Neural crest cell (in vitro differentiated cells): ENCODE data around the gene SFN. TPM values are rescaled to one million over a fixed set of nuclear protein-coding genes. Genes with fewer than 3 reads are reported as not detected.

Experiments
- DNase-seq: peaks from one replicate; pipeline ENCODE4 v3.0.0; 2021; ENCODE audit warnings: low read depth, mixed read lengths, low spot score
- H3K27ac Mint-ChIP-seq: one replicate; pipeline ENCODE4 v1.8.0; 2021; ENCODE audit warnings: mild to moderate bottlenecking, mixed read lengths; ENCODE audit not compliant: unreplicated experiment
- H3K27me3 Mint-ChIP-seq: 2 replicates; pipeline ENCODE4 v1.8.0; 2021; ENCODE audit warnings: low read depth, mild to moderate bottlenecking, mixed read lengths
- H3K36me3 Mint-ChIP-seq: 2 replicates; pipeline ENCODE4 v1.8.0; 2021; ENCODE audit warnings: low read depth, mild to moderate bottlenecking, mixed read lengths
- H3K4me1 Mint-ChIP-seq: 2 replicates; pipeline ENCODE4 v1.8.0; 2021; ENCODE audit warnings: mixed read lengths
- H3K4me3 Mint-ChIP-seq: one replicate; pipeline ENCODE4 v1.8.0; 2021; ENCODE audit warnings: mild to moderate bottlenecking, mixed read lengths
- H3K9me3 Mint-ChIP-seq: 2 replicates; pipeline ENCODE4 v1.8.0; 2021; ENCODE audit warnings: mixed read lengths
- total RNA-seq: library from RNA; stranded (reverse); gene quantifications from 2 replicates; pipeline ENCODE4 v1.2.1, GENCODE V29; 2021
- TF ChIP-seq, protein P1 (sequence below): fragments of 200-600 bp; sonication (generic); conservative IDR thresholded peaks from 2 replicates; pipeline ENCODE4 v1.5.0; 2021; ENCODE audit warnings: antibody characterized with exemption, mild to moderate bottlenecking

The SFN gene
- total RNA-seq, 1 donor from 2014 or later: 0.30 TPM

DNA sequence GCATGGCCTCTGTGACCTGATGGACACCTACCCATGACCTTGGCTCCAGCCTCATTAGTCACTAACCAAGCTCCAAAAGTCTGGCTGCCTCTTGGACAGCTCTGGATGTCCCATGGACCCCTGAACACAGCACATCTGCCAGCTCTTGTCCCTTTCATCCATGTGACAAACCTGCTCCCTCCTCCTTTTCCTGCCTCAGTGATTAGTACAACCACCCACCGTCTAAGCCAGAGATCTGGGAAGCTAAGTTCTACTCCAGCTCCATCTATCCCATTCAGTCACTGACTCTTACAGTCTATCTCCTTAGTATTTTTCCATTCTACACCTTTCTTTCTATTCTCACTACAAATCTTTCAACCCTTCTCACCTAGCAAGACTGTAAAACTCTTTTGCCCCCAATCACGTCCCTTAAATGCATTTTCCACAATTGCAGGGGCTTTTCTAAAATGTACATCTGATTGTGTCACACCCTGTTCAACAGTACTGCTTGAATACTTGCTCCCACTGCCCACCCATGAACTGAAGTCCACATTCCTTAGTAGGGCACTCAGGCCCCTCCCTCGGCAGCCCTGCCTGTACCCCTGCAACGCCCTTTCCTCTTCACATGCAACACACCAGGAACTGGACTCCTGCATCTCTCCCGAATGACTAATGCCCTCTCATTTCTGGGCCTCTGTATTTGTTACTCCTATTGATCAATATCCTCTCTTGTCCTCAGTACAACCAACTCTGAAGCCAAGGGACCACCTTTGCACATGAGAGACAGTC lies 19.9 kb downstream of the SFN start:
- H3K27ac Mint-ChIP-seq: no peak overlapping the region

DNA sequence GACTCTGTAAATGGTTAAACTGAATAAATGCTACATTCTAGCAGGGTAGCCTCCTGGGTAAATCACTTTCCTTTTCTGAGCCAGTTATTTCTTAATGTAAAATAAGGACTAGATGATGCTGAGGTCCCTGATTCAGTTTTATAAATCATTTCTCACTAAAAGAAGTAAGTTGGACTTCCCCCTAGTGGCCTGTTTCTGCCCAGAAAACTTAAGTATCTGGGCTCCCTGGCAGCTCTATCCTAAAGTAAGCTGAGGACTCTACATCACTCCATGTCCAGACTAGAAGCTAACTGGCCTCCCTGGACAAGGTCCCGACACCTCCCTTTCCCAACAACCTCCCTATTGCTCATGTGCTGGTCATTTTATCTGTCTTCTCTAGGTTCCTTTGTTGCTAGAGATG lies 24.2 kb downstream of the SFN start:
- TF ChIP-seq, protein P1, sequence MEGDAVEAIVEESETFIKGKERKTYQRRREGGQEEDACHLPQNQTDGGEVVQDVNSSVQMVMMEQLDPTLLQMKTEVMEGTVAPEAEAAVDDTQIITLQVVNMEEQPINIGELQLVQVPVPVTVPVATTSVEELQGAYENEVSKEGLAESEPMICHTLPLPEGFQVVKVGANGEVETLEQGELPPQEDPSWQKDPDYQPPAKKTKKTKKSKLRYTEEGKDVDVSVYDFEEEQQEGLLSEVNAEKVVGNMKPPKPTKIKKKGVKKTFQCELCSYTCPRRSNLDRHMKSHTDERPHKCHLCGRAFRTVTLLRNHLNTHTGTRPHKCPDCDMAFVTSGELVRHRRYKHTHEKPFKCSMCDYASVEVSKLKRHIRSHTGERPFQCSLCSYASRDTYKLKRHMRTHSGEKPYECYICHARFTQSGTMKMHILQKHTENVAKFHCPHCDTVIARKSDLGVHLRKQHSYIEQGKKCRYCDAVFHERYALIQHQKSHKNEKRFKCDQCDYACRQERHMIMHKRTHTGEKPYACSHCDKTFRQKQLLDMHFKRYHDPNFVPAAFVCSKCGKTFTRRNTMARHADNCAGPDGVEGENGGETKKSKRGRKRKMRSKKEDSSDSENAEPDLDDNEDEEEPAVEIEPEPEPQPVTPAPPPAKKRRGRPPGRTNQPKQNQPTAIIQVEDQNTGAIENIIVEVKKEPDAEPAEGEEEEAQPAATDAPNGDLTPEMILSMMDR: peak; percentile 67
- no peak for DNase-seq
- no peak overlapping the region for H3K27ac Mint-ChIP-seq

More for the DNA sequence above, 19.9 kb downstream of the SFN start:
- Mint-ChIP-seq H3K36me3 (peaks cover 12% of the 10 kb centered on the region), H3K9me3 (no peaks in the 10 kb centered on the region), H3K4me3 (no peak overlapping the region), H3K27me3 (no peaks in the 10 kb centered on the region), H3K4me1 (peaks cover 6% of the 10 kb centered on the region)
- TF ChIP-seq, protein P1: no peak
- DNase-seq: no peak

DNA sequence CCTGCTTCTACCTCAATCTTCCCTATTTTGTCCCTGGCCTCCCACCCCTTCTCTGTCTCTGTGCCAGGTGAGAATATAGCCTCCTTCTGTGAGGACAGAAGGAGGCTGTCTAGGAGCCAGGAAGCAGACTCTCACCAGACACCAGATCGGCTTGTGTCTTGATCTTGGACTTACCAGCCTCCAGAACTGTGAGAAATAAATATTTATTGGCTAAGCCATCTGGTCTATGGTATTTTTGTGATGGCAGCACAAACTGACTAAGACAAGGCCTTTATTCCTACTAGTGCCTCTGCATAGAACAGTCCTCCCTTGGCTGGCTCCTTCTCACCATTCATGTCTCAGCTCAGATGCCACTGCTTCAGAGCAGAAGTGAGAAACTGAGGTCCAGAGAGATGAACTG lies 25.3 kb downstream of the SFN start:
- Mint-ChIP-seq H3K27me3 (no peaks in the 10 kb centered on the region), H3K27ac (no peak overlapping the region), H3K4me1 (peaks cover 24% of the 10 kb centered on the region), H3K9me3 (no peaks in the 10 kb centered on the region), H3K4me3 (peak overlapping the region; percentile 93), H3K36me3 (peaks cover 19% of the 10 kb centered on the region)
- TF ChIP-seq, protein P1: no peak
- DNase-seq: no peak

More for the DNA sequence above, 24.2 kb downstream of the SFN start:
- peaks cover 24% of the 10 kb centered on the region for H3K4me1 Mint-ChIP-seq
- H3K27me3 Mint-ChIP-seq: no peaks in the 10 kb centered on the region
- H3K9me3 Mint-ChIP-seq: no peaks in the 10 kb centered on the region
- H3K36me3 Mint-ChIP-seq: peaks cover 16% of the 10 kb centered on the region
- H3K4me3 Mint-ChIP-seq: peak overlapping the region; percentile 92

DNA sequence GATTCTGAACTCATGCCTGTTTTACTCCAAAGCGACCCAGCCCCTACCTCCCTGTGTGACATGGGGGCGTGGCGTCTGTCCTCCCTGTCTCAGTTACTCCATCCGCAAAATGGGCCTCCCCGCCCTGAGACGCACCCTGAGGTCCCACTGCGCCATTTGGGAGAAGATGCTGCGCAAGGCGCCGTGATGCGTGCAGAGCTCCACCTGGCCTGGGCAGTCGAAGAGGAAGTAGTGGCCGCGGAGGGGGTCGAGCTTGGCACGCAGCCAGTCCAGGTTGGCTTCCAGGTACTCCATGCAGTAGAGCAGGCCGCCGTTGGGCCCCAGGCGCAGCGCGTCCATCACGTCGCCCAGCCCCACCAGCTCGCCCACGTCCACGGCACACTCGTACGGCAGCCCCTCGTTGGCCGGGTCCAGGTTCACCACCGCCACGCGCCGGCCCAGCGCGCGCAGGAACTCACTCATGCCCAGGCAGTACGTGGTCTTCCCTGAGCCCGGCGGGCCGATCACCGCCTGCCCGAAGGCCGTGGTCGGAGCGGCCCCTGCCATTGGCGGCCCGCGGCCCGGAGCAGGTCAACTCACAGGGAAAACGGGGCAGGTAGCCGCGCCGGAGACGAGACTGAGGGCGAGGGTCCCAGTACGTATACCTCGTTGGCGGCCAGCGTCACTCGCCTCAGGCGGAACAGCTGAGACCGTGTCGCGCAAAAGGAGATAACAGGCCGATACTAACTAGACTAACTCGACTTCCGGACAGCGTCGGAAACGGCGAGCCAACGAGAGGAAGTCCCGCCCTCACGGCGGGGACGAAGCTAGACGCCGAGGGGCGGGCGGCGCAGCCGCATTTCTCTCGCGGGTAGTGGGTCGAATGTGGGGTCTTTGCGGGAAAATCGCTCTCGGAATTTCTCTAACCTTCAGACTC lies 26.9 kb downstream of the SFN start, which contains the start of gene GPN2:
TSS of gene GPN2 (minus strand) at position 733 of the 916 bp plus-strand sequence. CDS start at position 546, 187 bp downstream.
- peak; percentile 60 for DNase-seq
- Mint-ChIP-seq H3K4me1 (peaks cover 24% of the 10 kb centered on the region), H3K9me3 (no peaks in the 10 kb centered on the region), H3K36me3 (peaks cover 22% of the 10 kb centered on the region), H3K27me3 (no peaks in the 10 kb centered on the region), H3K27ac (peak within 1 kb of the TSS; percentile 93), H3K4me3 (peak within 1 kb of the TSS; percentile 93)
- TF ChIP-seq, protein P1: no peak

DNA sequence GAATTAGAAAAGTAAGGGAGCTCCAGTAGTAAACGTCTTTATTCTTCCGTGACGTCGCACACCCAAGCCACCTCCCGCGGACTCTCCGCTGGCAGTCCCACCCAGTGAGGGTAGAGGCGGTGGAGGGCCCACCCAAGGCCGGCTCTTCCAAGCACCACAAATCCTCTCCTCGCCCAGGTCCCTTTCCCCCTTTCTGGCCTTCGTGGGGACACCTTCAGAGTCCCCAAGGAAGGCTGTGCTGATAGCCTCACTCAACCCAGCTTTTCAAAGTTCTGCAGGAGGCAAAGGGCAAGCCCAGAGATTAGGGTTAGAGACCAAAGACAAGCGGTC lies 27.5 kb downstream of the SFN start:
- H3K9me3 Mint-ChIP-seq: no peaks in the 10 kb centered on the region
- peaks cover 17% of the 10 kb centered on the region for H3K36me3 Mint-ChIP-seq
- no peaks in the 10 kb centered on the region for H3K27me3 Mint-ChIP-seq
- peak overlapping the region; percentile 93 for H3K4me3 Mint-ChIP-seq
- no peak for DNase-seq
- H3K4me1 Mint-ChIP-seq: peaks cover 24% of the 10 kb centered on the region
- TF ChIP-seq, protein P1: no peak
- H3K27ac Mint-ChIP-seq: peak overlapping the region; percentile 78
